MCF 10A (cell line): ENCODE measurements around the gene LINGO1. TPM values are rescaled to one million over a fixed set of nuclear protein-coding genes. Genes with fewer than 3 reads are reported as not detected.

ENCODE experiments used
- BruUV-seq: library from RNA; stranded (reverse); fragments of 400-500 nt; replicated peaks from 2 replicates; lab custom pipeline; 2021; lab: Mats Ljungman, UMichigan
- CTCF ChIA-PET: fragments of 300-600 bp; sonication (Branson Sonifier 250); formaldehyde crosslinking; extraction: SDS; loops from one replicate; lab custom pipeline; 2021; ENCODE audit warnings: antibody characterized with exemption, inconsistent platforms; lab: Yijun Ruan, JAX
- POLR2A ChIA-PET: fragments of 300-600, 350-650 bp; sonication (Branson Sonifier 250); formaldehyde crosslinking; extraction: SDS; loops from one replicate; lab custom pipeline; 2020; ENCODE audit warnings: antibody characterized with exemption, inconsistent platforms; lab: Yijun Ruan, JAX
- DNase-seq: peaks from one replicate; pipeline ENCODE4 v3.0.0-alpha.2; 2018; ENCODE audit not compliant: unreplicated experiment
- H3K27ac Mint-ChIP-seq: one replicate; pipeline ENCODE4 v1.8.0; 2022; ENCODE audit warnings: mild to moderate bottlenecking, low read depth, mixed read lengths; ENCODE audit not compliant: unreplicated experiment
- H3K27me3 Mint-ChIP-seq: one replicate; pipeline ENCODE4 v1.8.0; 2022; ENCODE audit warnings: mixed read lengths; ENCODE audit not compliant: insufficient read depth, unreplicated experiment
- H3K36me3 Mint-ChIP-seq: one replicate; pipeline ENCODE4 v1.8.0; 2022; ENCODE audit warnings: mild to moderate bottlenecking, moderate library complexity, mixed read lengths; ENCODE audit not compliant: insufficient read depth, unreplicated experiment
- H3K4me1 Mint-ChIP-seq: one replicate; pipeline ENCODE4 v1.8.0; 2022; ENCODE audit warnings: mixed read lengths; ENCODE audit not compliant: insufficient read depth, unreplicated experiment
- H3K4me3 Mint-ChIP-seq: one replicate; pipeline ENCODE4 v1.8.0; 2022; ENCODE audit warnings: mild to moderate bottlenecking, moderate library complexity, mixed read lengths; ENCODE audit not compliant: unreplicated experiment
- H3K9me3 Mint-ChIP-seq: one replicate; pipeline ENCODE4 v1.8.0; 2022; ENCODE audit warnings: mixed read lengths; ENCODE audit not compliant: unreplicated experiment
- CTCF ChIP-seq: fragments of 200-600 bp; IDR thresholded peaks from one replicate; pipeline ENCODE4 v1.8.0; 2022; ENCODE audit warnings: antibody characterized with exemption, mild to moderate bottlenecking; ENCODE audit not compliant: unreplicated experiment
- intact Hi-C: fragments of 100-400 bp; cut with micrococcal nuclease; formaldehyde crosslinking; loops from 2 replicates; pipeline ENCODE4 v1.14.1; 2022
- total RNA-seq: library from RNA; stranded (reverse); gene quantifications from 2 replicates; pipeline ENCODE4 v1.2.3, GENCODE V29; 2022

LINGO1 gene
- total RNA-seq, 1 experiment from 2014 or later: not detected

GRCh38 chr15:77649610-77650009 lies 16.9 kb upstream of the LINGO1 start:
- POLR2A ChIA-PET: no interaction called here
- CTCF ChIA-PET: no interaction called here
- Mint-ChIP-seq H3K27me3 (peaks cover 41% of the 10 kb centered on the region), H3K27ac (no peak overlapping the region), H3K4me3 (no peak overlapping the region), H3K9me3 (no peaks in the 10 kb centered on the region), H3K36me3 (no peaks in the 10 kb centered on the region), H3K4me1 (no peaks in the 10 kb centered on the region)
- intact Hi-C loops: loop anchor here (5.0 kb wide), 1 partner anchor 228 kb away; no protein-coding TSS in a partner anchor
- TF ChIP-seq CTCF: no peak
- no peak for DNase-seq
- BruUV-seq: no TSS peak

GRCh38 chr15:77649017-77649416 lies 16.3 kb upstream of the LINGO1 start:
- no TSS peak for BruUV-seq
- Mint-ChIP-seq H3K4me3 (no peak overlapping the region), H3K36me3 (no peaks in the 10 kb centered on the region), H3K27me3 (peaks cover 36% of the 10 kb centered on the region), H3K9me3 (no peaks in the 10 kb centered on the region), H3K27ac (no peak overlapping the region), H3K4me1 (no peaks in the 10 kb centered on the region)
- intact Hi-C loops: no loop called here
- CTCF ChIA-PET: no interaction called here
- POLR2A ChIA-PET: no interaction called here
- DNase-seq: no peak
- TF ChIP-seq CTCF: no peak

- ChIA-PET CTCF (interaction anchor here (0.5 to 3.6 kb wide), 2 partner anchors 13 to 100 kb away, joined by 3 to 25 read pairs; partner anchors contain the start of gene LINGO1), POLR2A (no interaction called here)
- H3K4me1 Mint-ChIP-seq: no peaks in the 10 kb centered on the region
These were observed 15.2 kb upstream of the LINGO1 start for GRCh38 chr15:77647961-77648360.

GRCh38 chr15:77646104-77646694 lies 13.5 kb upstream of the LINGO1 start:
- H3K4me1 Mint-ChIP-seq: no peaks in the 10 kb centered on the region
- BruUV-seq: no TSS peak
- intact Hi-C loops: no loop called here
- peaks cover 31% of the 10 kb centered on the region for H3K27me3 Mint-ChIP-seq
- H3K36me3 Mint-ChIP-seq: no peaks in the 10 kb centered on the region
- DNase-seq: peak; percentile 6
- H3K27ac Mint-ChIP-seq: no peak overlapping the region
- TF ChIP-seq CTCF: no peak
- no peaks in the 10 kb centered on the region for H3K9me3 Mint-ChIP-seq
- ChIA-PET POLR2A (no interaction called here), CTCF (interaction anchor here (0.5 to 3.6 kb wide), 3 partner anchors 12 to 176 kb away, joined by 3 to 25 read pairs (median 4); partner anchors contain the start of gene LINGO1)
- H3K4me3 Mint-ChIP-seq: no peak overlapping the region

More at GRCh38 chr15:77647961-77648360, 15.2 kb upstream of the LINGO1 start:
- H3K27me3 Mint-ChIP-seq: peaks cover 35% of the 10 kb centered on the region
- no peaks in the 10 kb centered on the region for H3K36me3 Mint-ChIP-seq
- no peak overlapping the region for H3K27ac Mint-ChIP-seq
- no peak for DNase-seq
- no peak overlapping the region for H3K4me3 Mint-ChIP-seq
- H3K9me3 Mint-ChIP-seq: no peaks in the 10 kb centered on the region
- intact Hi-C loops: no loop called here
- TF ChIP-seq CTCF: no peak
- no TSS peak for BruUV-seq
